Activated CD4-positive, alpha-beta T cell treated with anti-CD3 and anti-CD28 coated beads for 48 hours (primary cell): ENCODE data around the gene ARAP2.
A peak's percentile ranks its signal among the peaks of the same experiment; 100 is the strongest.

ENCODE experiments used
- DNase-seq: peaks from one replicate; pipeline ENCODE4 v3.0.0-alpha.2; 2020

Gene ARAP2

DNA sequence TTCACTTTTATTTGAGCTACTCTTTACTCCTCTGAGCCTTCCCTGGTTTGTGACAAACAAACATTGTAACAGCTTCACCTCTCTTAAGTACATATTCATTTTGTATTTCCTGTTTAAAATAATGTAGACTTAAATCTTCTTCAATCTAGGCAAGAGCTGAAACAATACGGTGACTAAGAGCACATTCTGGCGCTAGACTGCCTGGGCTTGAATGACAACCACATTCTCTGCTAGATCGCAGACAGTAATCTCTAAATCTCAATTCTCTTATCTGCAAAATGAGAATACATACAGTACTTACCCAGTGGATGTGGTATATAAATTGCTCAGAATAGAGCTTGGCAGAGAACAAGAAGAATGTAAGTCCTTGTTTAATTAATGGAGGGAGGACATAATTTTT is 144.8 kb downstream of the ARAP2 start:
- no peak for DNase-seq

DNA sequence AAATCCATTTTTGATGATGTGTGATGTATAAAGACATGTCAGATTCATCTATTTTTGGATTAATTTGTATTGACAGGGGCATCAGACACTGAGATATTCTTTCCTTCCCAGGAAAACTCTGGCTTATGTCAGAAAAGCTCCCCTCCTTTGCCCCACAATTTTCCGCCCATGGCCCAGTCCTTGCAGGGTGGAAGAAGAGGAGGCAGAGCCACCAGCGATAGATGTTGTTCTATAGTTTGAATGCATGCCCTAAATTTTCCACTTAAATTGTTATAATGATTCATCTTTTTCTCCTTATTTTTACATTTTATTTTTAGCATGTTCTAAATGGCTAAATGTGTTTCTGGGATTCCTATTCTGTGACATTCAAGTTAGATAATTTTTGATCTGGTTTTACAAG is 149.3 kb downstream of the ARAP2 start:
- DNase-seq: no peak

DNA sequence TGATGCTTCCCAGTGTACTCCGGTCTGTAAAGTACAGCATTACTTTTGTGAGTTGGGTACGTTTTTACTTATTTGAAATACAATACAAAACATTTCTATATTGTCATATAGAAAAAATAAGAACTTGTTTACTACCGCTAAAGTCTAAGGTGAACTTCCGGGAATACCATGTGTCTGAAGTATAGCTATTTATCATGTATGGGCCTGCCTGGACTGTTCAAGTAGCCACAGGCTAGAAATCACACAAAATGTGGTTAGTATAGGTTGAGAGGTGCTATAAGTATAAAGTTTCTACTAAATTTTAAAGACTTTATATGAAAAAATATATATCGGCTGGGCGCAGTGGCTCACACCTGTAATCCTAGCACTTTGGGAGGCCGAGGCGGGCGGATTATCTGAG is 152.3 kb downstream of the ARAP2 start:
- DNase-seq: no peak

DNA sequence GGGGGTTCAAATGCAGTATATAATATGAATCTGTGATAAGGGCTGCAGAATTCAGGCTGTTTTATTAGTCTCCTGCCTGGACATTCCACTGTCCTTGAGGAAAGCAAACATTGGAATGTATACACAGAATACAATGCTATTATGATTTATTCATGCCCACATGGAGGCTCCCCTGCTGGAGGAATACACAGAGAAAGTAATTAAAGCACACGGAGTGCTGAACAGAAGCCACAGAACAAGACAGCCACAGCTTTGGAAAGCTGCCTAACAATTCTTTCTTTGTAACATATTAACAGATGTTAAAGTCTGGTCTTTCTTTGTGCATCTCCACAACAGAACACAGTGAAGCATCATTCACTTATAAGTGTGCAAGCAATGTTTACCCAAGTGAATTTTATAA is 155.8 kb downstream of the ARAP2 start:
- DNase-seq: no peak

DNA sequence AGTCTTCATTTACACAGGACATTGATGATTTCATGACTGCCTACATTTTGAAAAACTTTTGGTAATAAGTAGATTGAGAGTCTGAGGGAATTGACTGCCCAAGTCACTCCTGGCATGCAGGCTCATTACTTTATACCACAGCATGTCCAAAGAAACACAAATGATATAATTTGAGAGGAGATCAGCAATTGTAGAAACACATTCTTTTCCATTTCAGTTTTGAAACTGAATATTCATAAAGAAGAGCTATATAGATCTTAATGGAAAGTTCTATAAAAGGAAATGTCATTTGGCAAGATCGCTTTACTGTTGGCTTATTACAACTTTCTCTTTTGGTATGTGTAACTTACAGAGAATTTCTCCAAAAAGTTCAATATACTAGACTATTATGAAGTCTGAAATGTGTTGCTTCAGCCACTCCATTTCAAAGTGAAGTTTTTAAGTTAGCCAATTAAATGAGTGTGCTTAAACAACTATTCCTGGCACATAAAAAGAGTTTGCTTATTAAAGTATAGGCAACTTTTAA is 158.0 kb downstream of the ARAP2 start:
- DNase-seq: no peak

DNA sequence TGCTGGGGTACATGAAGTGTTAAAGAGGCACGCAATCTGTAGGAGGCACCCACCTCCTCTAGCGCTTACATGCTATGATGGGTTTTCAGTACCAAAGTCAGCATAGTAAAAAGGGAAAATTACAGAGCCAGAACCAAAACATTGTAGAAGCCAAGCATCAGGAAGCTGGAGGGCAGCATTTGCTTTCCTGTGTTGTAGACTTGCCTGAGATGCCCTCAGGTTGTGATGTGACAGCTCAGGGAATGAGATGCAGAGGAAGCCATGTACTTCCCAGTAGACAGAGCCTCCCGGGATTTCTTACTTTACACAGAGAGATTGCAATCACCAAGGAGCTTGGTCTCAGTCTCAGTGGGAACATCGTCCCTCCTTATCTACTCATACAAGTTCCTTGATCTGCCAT is 161.5 kb downstream of the ARAP2 start:
- no peak for DNase-seq

DNA sequence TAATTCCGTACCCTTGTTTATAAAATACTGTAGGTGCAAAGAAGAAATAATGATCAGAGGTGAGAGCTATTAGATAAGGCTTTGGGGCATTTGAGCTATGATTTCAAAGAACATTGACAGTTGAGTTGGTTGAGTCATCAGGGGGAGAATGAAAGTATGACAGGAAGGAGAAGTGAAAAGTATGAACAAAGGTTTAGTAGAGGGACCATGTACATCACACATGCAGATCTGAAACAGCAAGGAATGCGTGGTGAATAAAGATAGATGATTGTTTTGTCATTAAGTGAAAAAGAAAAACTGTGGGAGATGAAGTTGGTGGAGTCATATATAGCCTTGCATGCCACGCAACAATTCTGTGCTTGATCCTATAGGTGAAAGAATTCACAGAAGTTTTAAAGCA is 163.1 kb downstream of the ARAP2 start:
- DNase-seq: peak; percentile 22

DNA sequence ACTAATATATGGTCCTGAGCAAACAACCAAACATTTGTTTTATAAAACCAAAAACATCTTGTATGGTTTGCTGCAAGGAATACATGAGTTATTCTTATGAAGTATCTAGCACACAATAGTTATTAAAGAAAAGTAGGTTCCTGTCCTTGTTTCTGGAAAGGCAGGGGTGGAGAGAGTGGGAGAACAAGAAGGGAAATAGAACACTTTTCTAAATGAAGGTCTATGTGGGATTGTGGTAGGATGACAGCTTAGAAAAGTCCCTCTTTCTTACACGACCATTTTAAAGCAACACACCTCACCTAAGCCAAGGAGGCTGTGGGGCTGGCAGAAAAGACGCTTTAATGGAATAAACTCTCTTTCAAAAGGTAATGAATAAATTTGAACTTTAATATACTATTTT is 164.6 kb downstream of the ARAP2 start:
- DNase-seq: no peak

DNA sequence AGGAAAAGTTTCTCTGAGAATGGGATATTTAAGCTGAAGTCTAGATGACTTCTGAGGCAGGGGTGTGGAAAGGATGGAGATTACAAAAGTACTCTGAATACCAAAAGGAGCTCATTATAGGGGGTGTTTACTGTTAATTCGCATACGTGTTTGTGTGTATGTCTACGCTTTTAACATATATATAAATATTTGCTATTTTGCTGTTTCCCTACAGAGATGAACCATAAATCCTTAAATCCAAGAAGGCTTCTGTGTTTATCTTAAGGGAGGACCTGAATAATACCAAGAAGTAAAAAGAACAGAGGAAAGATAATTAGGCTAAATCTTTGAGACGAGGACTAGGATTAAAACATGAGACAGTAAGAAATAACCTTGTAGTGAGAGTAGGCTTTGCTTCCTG is 166.0 kb downstream of the ARAP2 start:
- no peak for DNase-seq

DNA sequence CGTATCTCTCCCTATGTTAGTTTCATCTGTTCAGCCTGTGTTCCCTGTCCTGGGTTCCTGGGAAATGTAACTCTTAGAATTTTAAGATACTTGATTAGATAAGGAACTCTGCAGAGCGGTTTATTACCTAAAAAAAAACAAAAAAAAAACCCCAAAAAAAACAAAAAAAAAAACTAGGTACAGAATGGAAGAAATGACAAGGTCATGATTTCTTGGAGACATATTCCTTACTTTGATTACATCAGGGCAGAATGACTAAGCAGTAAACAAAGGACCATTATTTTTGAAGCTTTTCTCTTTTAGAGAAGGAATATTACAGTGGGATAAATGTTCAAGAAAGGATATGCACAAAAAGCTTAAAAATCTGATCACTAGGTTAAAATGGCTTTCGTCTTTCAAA is 171.8 kb downstream of the ARAP2 start:
- no peak for DNase-seq

DNA sequence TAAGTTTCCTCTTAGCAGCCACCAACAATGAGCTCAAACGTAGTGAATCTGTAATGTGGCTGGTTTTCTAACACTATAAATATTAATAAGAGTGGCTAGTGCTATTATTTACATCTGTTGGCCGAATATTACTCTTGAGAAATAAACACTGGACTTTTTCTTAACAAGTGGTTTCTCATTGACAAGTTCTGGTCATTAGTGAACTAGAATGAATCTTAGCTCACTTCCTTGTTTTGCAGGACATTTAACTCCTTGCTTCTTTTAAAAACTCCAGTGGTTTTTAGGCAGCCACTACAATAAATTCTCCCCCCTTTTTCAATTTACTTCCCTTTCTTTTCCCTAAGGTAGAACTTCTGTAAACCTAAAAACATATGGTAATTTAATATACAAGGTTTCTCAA is 177.2 kb downstream of the ARAP2 start:
- DNase-seq: no peak

DNA sequence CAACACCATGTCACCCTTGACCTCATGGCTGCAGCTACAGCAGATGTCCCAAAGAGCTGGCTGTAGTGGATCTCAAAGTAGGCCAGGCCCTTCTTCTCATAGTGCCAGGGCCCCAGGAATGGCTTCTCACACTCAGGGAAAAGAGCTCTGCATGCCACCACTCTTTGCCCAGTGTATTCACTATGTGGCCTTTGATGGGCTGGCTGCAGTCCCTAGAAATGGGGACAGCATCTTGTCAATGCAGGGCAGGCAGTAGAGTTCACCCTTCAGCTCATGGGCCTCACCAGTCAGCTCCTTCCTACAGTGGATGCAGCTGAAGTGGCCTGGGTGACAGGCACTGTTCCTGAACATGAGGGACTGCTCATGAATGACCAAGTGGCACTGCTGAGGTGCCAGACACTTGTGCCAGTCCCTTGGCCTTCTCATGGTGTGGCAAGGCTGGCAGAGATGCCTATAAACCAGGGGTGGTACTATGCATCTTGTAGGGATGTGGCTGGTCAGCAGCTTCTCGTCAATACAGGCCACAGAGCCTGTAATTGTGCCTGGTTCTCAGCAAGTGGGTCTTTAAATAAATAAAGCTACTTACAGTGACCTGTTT is 178.9 kb downstream of the ARAP2 start:
- no peak for DNase-seq

DNA sequence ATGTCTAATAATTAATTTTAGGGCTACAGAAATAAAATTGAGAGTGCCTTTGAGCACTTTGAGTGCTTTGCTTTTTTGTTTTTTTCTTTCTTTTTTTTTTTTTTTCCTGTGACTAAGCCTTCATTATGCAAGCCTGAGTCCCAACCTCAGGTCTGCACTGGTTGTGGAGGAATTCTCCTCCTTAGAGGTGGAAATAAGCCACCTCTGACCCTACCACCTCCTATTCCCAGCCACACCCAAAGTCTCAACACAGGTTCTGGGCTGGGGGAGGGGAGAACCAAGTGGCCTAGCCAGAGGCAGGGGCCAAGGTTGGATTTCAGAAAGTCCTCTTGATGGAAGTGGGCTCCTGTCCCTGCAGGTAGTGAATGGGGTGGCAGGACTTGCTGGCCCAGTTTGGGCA is 180.2 kb downstream of the ARAP2 start:
- no peak for DNase-seq

DNA sequence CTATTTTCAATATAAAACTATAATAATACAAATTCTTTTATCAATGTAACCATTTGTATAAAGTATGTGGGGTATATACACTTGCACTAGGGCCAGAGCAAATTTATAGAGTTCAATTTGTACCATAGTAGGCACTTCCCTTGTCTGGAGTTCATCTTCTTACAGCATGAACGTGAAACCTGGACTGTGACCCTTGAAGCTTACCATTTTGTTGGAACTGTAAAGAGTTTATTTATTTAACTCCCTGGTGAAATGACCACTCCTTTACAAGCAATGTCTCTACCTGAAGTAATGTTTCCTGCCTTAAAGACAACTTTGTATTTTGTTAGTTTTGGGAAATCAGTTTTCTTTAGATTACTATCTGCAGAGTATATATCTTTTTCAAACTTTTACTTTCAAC is 188.2 kb downstream of the ARAP2 start:
- no peak for DNase-seq

DNA sequence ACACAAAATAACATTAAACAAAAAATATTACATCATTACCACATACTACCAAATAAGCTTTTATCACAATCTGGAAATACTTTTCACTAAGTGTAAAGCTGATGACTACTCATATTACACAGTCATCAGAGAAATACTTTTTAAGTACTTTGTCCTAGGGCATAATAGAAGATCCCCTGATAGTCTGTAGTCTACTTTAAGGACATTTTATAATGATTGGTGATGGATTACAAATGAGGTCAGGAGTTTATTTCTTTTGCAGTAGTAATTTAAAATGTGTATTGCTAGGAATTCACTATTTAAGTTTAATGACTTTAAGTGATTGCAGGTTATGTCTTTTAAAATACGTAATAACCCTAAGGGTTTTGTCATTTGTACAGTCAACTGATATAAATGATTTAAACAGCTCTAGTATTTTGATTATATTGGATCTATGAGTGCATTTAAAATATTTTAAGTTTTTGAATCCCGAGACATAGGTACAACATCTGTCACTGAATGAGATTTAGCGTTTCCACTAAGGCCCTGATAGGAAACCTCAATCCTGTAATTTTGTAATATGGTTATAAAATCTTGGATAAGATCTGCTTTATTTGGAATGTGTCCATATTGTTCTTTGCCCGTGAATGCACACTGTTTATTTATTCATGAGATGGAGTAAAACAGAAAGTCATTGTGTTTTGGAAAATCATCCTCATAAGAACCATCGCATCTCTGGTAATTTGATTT is 189.5 kb downstream of the ARAP2 start:
- DNase-seq: no peak

DNA sequence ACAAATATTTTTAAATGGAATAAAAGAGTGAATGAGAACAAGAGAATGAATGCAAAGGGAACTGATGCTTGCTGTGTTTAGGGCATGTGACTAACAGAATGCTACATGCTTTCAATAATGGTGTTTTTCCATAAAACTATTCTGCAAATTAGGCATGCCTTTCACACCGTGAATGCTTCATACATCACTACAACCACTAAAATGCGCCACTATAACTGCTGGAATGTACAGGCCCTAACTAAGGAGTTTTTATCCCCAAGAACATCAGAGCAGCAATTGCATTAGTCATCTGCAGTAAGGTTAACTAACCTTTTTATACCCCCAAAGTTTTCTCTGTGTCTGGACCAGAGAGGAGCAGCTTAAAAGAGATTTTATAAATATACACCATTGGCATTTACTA is 190.4 kb downstream of the ARAP2 start:
- DNase-seq: no peak

DNA sequence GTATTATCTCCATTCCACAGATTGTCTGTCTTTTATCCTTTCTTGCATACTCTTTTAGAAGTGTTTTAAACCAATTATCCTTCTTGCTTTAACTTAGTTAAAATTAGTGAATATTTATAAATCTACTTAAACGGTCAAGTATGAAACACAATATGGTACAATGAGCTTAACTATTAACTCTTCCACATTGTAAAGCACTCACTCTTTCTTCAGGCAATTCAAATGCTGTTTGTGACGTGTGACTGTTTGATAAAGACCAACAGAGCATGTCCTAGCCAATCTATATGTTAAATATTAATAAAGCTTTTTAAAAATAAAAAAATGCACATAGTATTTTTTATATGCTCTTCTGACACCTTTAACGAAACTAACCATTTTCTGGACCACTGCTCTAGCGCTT is 192.7 kb downstream of the ARAP2 start:
- DNase-seq: no peak

DNA sequence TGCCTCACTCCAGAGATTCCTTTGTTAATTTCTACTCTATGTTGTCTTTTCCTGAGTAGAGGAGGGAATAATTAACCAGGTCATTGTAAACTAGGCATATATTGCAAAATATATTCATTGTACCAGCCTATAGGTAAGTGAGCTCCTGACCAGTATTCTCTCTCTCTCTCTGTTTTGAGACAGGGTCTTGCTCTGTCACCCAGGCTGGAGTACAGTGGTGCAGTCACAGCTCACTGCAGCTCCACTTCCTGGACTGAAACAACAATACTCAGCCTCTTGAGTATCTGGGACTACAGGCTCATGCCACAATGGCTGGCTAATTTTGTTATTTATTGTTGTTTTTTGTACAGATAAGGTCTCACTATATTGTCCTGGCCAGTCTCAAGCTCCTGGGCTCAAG is 198.3 kb downstream of the ARAP2 start:
- no peak for DNase-seq

DNA sequence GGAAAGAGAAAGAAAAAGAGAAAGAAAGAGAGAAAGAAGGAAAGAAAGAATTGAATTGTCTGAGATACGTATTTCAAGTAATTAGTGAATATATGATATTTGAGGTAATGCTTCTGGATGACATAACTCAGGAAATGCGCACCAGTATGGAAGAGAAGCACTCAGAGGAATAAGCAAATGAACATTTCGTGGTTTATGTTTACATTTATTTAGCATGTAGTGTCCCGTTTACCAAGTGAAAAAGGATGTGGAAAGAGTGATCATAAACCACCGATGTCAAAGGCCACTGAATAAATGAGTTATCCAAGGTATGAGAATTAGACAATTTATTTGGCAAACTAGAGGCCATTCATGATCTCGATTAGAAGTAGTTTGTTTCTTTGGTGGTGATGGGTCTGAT is 200.4 kb downstream of the ARAP2 start:
- DNase-seq: no peak

DNA sequence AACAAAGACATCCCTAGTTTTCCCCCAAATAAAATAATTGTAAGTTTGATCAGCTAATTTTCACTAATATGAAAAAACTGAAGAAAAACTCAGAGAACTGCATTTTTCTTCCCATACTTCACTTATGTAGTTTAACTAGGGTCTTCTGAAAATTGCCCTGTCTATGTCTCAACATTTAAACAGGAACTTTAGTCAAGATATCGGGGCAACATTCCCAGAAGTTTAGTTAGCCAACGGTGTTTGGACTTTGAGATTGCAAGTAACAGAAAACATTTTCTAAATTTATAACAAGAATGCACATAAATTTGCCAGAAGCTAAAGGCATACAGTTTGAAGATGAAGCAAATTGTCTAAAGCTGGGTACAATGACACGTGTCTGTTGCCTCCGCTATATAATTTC is 201.1 kb downstream of the ARAP2 start:
- no peak for DNase-seq

DNA sequence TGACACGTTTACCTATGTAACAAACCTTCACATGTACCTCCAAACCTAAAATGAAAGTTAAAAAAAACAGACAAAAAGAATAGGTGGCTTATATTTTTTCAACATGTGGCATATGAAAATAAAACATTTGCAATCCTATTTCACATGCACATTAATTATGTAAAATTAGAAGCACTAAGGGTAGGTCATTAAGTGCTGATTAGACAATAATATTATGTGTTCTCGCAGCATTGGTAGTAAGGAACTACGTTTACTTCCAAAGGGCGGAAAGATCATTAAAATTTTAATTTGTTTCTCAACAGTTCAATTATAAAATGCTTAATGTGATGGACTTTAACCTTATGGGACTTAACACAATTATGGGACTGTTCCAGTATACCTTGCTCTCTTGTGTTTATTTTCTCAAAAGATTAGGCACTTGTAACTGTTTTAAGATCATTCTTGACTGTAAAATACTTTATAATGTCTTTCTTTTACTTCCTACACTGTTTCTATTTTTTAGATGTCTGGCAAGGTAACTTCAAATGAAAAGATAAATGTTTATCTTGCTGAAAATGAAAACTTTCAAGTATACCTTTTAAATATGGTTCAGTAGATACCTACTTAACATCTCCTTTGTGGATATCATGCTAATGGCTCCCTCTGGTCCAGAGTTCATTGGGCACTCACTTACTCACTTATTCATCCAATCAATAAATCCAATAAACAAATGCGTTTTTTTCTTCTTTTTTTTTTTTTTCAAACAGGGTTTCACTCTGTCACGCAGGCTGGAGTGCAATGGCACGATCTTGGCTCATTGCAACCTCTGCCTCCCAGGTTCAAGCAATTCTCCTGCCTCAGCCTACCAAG is 202.0 kb downstream of the ARAP2 start:
- DNase-seq: no peak

DNA sequence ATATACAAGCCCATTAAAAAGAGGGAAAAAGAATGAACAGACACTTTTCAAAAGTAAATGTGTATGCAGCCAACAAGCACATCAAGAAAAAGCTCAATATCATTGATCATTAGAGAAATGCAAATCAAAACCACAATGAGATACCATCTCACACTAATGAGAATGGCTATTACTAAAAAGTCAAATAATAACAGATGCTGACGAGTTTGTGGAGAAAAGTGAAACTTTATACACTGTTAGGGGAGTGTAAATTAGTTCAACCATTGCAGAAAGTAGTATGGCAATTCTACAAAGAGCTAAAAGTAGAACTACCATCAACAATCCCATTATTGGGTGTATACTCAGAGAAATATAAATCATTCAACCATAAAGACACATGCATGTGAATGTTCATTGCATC is 203.0 kb downstream of the ARAP2 start:
- no peak for DNase-seq

DNA sequence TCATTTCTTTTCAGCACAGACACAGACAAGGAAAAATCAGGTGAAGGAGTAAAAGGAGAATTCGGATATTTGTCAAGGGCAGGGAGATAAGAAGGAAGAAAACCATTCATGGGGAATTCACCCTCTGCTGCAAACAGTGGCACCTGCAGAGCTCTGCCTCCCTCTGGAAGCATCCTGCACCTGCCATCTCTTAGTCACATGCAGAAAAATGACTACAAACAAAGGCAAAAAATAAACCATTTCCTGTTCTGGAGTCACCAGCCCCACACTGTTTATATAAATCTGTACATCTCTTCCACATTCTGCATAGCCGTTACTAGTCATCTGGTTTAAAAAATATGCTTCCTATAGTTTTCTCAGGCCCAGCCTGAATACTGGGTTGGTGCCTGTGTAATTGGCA is 205.3 kb downstream of the ARAP2 start:
- no peak for DNase-seq

DNA sequence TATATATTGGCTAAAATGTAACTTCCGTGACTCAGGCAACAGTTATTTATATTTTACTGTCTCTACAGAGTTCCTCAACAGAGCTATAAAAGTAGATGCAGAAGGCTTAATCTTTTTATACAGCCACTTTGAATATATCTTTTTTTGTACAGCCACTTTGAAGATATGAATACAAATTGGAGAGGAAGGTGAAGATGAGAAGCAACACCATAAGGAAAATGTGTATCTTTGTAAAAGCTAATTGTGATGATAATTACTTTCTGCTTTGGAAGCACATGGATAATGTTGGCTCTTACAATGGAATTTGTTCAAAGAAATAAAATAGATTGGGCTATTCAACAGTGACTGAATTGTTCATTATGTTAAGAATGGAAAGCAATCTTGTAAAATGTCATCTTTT is 205.8 kb downstream of the ARAP2 start:
- no peak for DNase-seq
